SU-DHL-6 (cell line): ENCODE data around the gene UBE2E1.

Source experiments
- EZH2phosphoT487 ChIP-seq: fragments of 200-600 bp; sonication (generic), shearing (Covaris generic); conservative IDR thresholded peaks from 2 replicates; pipeline ENCODE4 v1.6.1; 2018; ENCODE audit warnings: mild to moderate bottlenecking, antibody characterized with exemption, low read length, moderate library complexity, mixed read lengths
- TF ChIP-seq, protein P1 (sequence below): fragments of 200-600 bp; sonication (generic); IDR thresholded peaks from one replicate; pipeline ENCODE4 v1.5.1; 2017; ENCODE audit warnings: antibody characterized with exemption, mild to moderate bottlenecking, low read length, moderate library complexity; ENCODE audit not compliant: insufficient read depth, poor library complexity, severe bottlenecking

DNA sequence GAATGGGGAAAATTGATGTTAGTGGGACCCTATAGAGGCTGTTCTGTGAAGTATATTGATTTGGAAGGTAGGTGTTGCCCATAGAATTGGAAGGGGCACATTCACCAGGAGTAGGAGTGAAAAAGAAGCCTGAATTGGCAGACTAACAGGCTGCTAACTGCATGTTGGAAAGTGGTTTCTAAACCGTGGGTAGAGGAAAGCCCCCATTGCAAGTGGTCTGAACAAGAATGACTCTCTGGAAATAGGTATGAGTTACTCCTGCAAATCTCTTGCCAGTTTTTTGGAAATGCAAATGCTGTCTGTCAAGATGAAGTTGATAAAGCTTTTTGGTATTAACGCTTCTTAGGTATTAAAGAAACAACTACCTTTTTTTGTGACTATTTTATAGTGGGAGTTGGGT, 3.5 kb downstream of the UBE2E1 start:
- TF ChIP-seq, protein P1, sequence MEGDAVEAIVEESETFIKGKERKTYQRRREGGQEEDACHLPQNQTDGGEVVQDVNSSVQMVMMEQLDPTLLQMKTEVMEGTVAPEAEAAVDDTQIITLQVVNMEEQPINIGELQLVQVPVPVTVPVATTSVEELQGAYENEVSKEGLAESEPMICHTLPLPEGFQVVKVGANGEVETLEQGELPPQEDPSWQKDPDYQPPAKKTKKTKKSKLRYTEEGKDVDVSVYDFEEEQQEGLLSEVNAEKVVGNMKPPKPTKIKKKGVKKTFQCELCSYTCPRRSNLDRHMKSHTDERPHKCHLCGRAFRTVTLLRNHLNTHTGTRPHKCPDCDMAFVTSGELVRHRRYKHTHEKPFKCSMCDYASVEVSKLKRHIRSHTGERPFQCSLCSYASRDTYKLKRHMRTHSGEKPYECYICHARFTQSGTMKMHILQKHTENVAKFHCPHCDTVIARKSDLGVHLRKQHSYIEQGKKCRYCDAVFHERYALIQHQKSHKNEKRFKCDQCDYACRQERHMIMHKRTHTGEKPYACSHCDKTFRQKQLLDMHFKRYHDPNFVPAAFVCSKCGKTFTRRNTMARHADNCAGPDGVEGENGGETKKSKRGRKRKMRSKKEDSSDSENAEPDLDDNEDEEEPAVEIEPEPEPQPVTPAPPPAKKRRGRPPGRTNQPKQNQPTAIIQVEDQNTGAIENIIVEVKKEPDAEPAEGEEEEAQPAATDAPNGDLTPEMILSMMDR, result no peak
- no peak for TF ChIP-seq EZH2phosphoT487
